H1 (cell line): ENCODE measurements around the gene UNC119B. TPM values are rescaled to one million over a fixed set of nuclear protein-coding genes. Genes with fewer than 3 reads are reported as not detected.

Experiments
- CTCF ChIA-PET: fragments of 300-600 bp; sonication (Branson Sonifier 250); formaldehyde crosslinking; loops from one replicate; lab custom pipeline; 2021; ENCODE audit not compliant: partially characterized antibody; lab: Charles Lee
- POLR2A ChIA-PET: fragments of 300-600 bp; sonication (Branson Sonifier 250); formaldehyde crosslinking; loops from one replicate; lab custom pipeline; 2021; ENCODE audit warnings: inconsistent platforms; ENCODE audit not compliant: partially characterized antibody; lab: Charles Lee
- DNase-seq, 2 experiments: peaks; one replicate each; pipeline versions ENCODE4 v3.0.0 to v3.0.0-alpha.2; 2010 to 2022; ENCODE audit warnings: low spot score in 2 of 2, low read depth in 1 of 2, mixed read lengths in 1 of 2
- FAIRE-seq: peaks from 2 replicates; lab custom pipeline; 2011; peaks lifted over from hg19 to GRCh38; lab: Jason Lieb, UNC
- H2AFZ ChIP-seq: 2 replicates; pipeline ENCODE4 v1.8.1; 2012; ENCODE audit warnings: low read length, inconsistent platforms
- H2AK5ac ChIP-seq: 2 replicates; pipeline ENCODE4 v1.6.1; 2013; ENCODE audit warnings: low read depth, low read length
- H2BK120ac ChIP-seq: replicated peaks from 2 replicates; pipeline ENCODE3; 2013; ENCODE audit warnings: low read depth, low read length, inconsistent platforms
- H2BK12ac ChIP-seq: 2 replicates; pipeline ENCODE4 v1.6.1; 2013; ENCODE audit warnings: low read depth, low read length
- H2BK15ac ChIP-seq: 2 replicates; pipeline ENCODE4 v1.6.1; 2013; ENCODE audit warnings: low read length
- H2BK20ac ChIP-seq: 2 replicates; pipeline ENCODE4 v1.6.1; 2013; ENCODE audit warnings: low read length
- H2BK5ac ChIP-seq: 2 replicates; pipeline ENCODE4 v1.6.1; 2013; ENCODE audit warnings: low read depth, low read length
- H3K14ac ChIP-seq: 2 replicates; pipeline ENCODE4 v1.6.1; 2013; ENCODE audit warnings: inconsistent platforms; ENCODE audit not compliant: insufficient read length
- H3K18ac ChIP-seq: 2 replicates; pipeline ENCODE4 v1.6.1; 2013; ENCODE audit warnings: low read length; ENCODE audit errors: extremely low read depth
- H3K23ac ChIP-seq: 2 replicates; pipeline ENCODE4 v1.6.1; 2013; ENCODE audit warnings: inconsistent platforms; ENCODE audit not compliant: insufficient read length
- H3K23me2 ChIP-seq: 2 replicates; pipeline ENCODE4 v1.6.1; 2013; ENCODE audit warnings: low read depth, low read length
- H3K27ac ChIP-seq: 2 replicates; pipeline ENCODE4 v1.6.1; 2011; ENCODE audit warnings: low read depth, low read length, inconsistent platforms
- H3K27me3 ChIP-seq, 4 experiments: replicated peaks in 1 of 4; 1 replicate in 1 of 4; 2 replicates in 3 of 4; pipeline versions ENCODE4 v1.6.1 to v1.8.1; 2011 to 2013; ENCODE audit warnings: low read length in 3 of 4, mild to moderate bottlenecking in 3 of 4, inconsistent platforms in 2 of 4, mixed read lengths in 2 of 4, moderate library complexity in 1 of 4; ENCODE audit not compliant: control insufficient read depth in 3 of 4, insufficient read depth in 3 of 4; ENCODE audit errors: extremely low read depth in 1 of 4
- H3K36me3 ChIP-seq, 4 experiments: 2 replicates each; pipeline versions ENCODE4 v1.6.1 to v1.8.1; 2011 to 2013; ENCODE audit warnings: mild to moderate bottlenecking in 4 of 4, low read length in 3 of 4, moderate library complexity in 2 of 4, control low read depth in 1 of 4, inconsistent platforms in 1 of 4; ENCODE audit not compliant: insufficient read depth in 4 of 4, control insufficient read depth in 2 of 4
- H3K4ac ChIP-seq: replicated peaks from 2 replicates; pipeline ENCODE3; 2013; ENCODE audit warnings: low read length, low read depth, mixed read lengths, inconsistent platforms; ENCODE audit not compliant: insufficient read length
- H3K4me1 ChIP-seq, 4 experiments: replicated peaks in 1 of 4; 1 replicate in 1 of 4; 2 replicates in 3 of 4; pipeline versions ENCODE4 v1.6.1 to v1.8.1; 2011 to 2013; ENCODE audit warnings: low read length in 3 of 4, inconsistent platforms in 2 of 4, mixed read lengths in 1 of 4; ENCODE audit not compliant: insufficient read depth in 4 of 4, control insufficient read depth in 3 of 4
- H3K4me2 ChIP-seq, 2 experiments: 2 replicates each; pipeline versions ENCODE4 v1.6.1 to v1.8.1; 2011 to 2013; ENCODE audit warnings: low read depth in 2 of 2, low read length in 2 of 2, control low read depth in 1 of 2, inconsistent platforms in 1 of 2, mild to moderate bottlenecking in 1 of 2; ENCODE audit not compliant: insufficient read depth in 1 of 2
- H3K4me3 ChIP-seq, 4 experiments: fragments of 200-600, 300-600 bp in 1 of 4; sonication (generic), shearing (Covaris generic), sonication (Bioruptor Twin) in 1 of 4; 2 replicates each; pipeline versions ENCODE4 v1.5.1 to v1.8.1; 2011 to 2016; ENCODE audit warnings: low read length in 4 of 4, low read depth in 3 of 4, control low read depth in 2 of 4, inconsistent platforms in 2 of 4, mild to moderate bottlenecking in 2 of 4, mixed read lengths in 1 of 4, moderate library complexity in 1 of 4; ENCODE audit not compliant: insufficient read depth in 2 of 4; ENCODE audit errors: extremely low read depth in 1 of 4
- H3K56ac ChIP-seq: replicated peaks from 2 replicates; pipeline ENCODE3; 2013; ENCODE audit warnings: low read depth, mild to moderate bottlenecking, mixed read lengths, low read length, inconsistent platforms; ENCODE audit not compliant: insufficient read length
- H3K79me1 ChIP-seq: 2 replicates; pipeline ENCODE4 v1.6.1; 2013; ENCODE audit warnings: low read depth, low read length, control low read depth
- H3K79me2 ChIP-seq, 2 experiments: 2 replicates each; pipeline versions ENCODE4 v1.6.1 to v1.8.1; 2012 to 2013; ENCODE audit warnings: low read length in 2 of 2, mild to moderate bottlenecking in 2 of 2, inconsistent platforms in 1 of 2; ENCODE audit not compliant: insufficient read depth in 2 of 2, control insufficient read depth in 1 of 2
- H3K9ac ChIP-seq, 4 experiments: replicated peaks in 1 of 4; 1 replicate in 1 of 4; 2 replicates in 3 of 4; pipeline versions ENCODE4 v1.6.1 to v1.8.1; 2011 to 2013; ENCODE audit warnings: low read depth in 3 of 4, low read length in 3 of 4, control low read depth in 2 of 4, mild to moderate bottlenecking in 2 of 4, moderate library complexity in 2 of 4, inconsistent platforms in 1 of 4; ENCODE audit errors: extremely low read depth in 1 of 4
- H3K9me3 ChIP-seq, 2 experiments: 2 replicates each; pipeline versions ENCODE4 v1.6.1 to v1.8.1; 2012 to 2013; ENCODE audit warnings: mild to moderate bottlenecking in 2 of 2, moderate library complexity in 2 of 2, control low read depth in 1 of 2, inconsistent platforms in 1 of 2, low read depth in 1 of 2, low read length in 1 of 2, mixed read lengths in 1 of 2; ENCODE audit not compliant: insufficient read depth in 2 of 2
- H4K20me1 ChIP-seq, 2 experiments: replicated peaks in 1 of 2; 2 replicates each; pipeline versions ENCODE3 to v1.8.1; 2011 to 2013; ENCODE audit warnings: inconsistent platforms in 2 of 2, low read length in 2 of 2, mild to moderate bottlenecking in 1 of 2; ENCODE audit not compliant: insufficient read depth in 2 of 2, control insufficient read depth in 1 of 2
- H4K5ac ChIP-seq: 2 replicates; pipeline ENCODE4 v1.6.1; 2013; ENCODE audit warnings: low read length, low read depth, mixed read lengths, inconsistent platforms; ENCODE audit not compliant: insufficient read length
- H4K8ac ChIP-seq: 2 replicates; pipeline ENCODE4 v1.8.0; 2013; ENCODE audit warnings: mild to moderate bottlenecking, moderate library complexity, low read length, inconsistent platforms; ENCODE audit not compliant: insufficient read depth; ENCODE audit errors: extremely low read depth
- H4K91ac ChIP-seq: replicated peaks from 2 replicates; pipeline ENCODE3; 2013; ENCODE audit warnings: low read length, mixed read lengths, inconsistent platforms; ENCODE audit not compliant: insufficient read length
- MAFK ChIP-seq: IDR thresholded peaks from 2 replicates; pipeline ENCODE4 v1.6.1; 2012; ENCODE audit warnings: low read depth, mild to moderate bottlenecking, improper control_type of control experiment, low read length
- WGBS, 2 experiments: shearing (Covaris generic) in 1 of 2; methylation state at CpG; one replicate each; pipeline versions ENCODE4 v1.1.6 to v1.1.7; 2013 to 2015; ENCODE audit warnings: low lambda C conversion rate in 2 of 2, mixed read lengths in 2 of 2, inconsistent platforms in 1 of 2, low coverage in 1 of 2, missing lambda C conversion rate in 1 of 2; ENCODE audit not compliant: insufficient replicate concordance in 2 of 2, insufficient coverage in 1 of 2, insufficient read length in 1 of 2; ENCODE audit errors: extremely low coverage in 1 of 2, missing lambda C conversion rate in 1 of 2; 5-methylcytosine and 5-hydroxymethylcytosine counted together
- polyA plus RNA-seq, 7 experiments: library from polyadenylated mRNA; depleted of rRNA in 3 of 7; stranded (reverse) in 5 of 7; unstranded in 2 of 7; fragments of >200 nt in 5 of 7; fragments of 200-250 nt in 2 of 7; gene quantifications; 1 replicate in 5 of 7; 2 replicates in 1 of 7; 4 replicates in 1 of 7; pipeline versions ENCODE4 v1.2.1 to v1.2.3, GENCODE V29; 2011 to 2013; ENCODE audit warnings: missing spikeins in 2 of 7, mixed read lengths in 2 of 7
- total RNA-seq: library from RNA; stranded (reverse); fragmentation: NEBNext Ultra II Directional; extraction: Animal tissue kit (Norgen Biotek cat#: 25700); gene quantifications from 2 replicates; pipeline ENCODE4 v1.2.1, GENCODE V29; 2021

Gene UNC119B
- total and polyA plus RNA-seq, 2 of the 8 experiments (the other 6 are each of a cell fraction or from before 2014, with no cell fraction given), result 40.5 to 50.1 TPM

GRCh38 chr12:120734210-120734609 is 24.0 kb downstream of the UNC119B start:
- DNase-seq (no peak), FAIRE-seq (no peak)
- no peak overlapping the region for H3K4me3 ChIP-seq
- H3K23ac ChIP-seq, result no peak overlapping the region
- H2BK5ac ChIP-seq, result no peak overlapping the region
- H3K56ac ChIP-seq, result no peak overlapping the region
- no peak overlapping the region for H2BK15ac ChIP-seq
- no peaks in the 10 kb centered on the region for H3K79me1 ChIP-seq
- H3K36me3 ChIP-seq, result no peaks in the 10 kb centered on the region; a peak in 1 of 8 replicates
- ChIA-PET POLR2A (interaction anchor here (0.9 to 1.0 kb wide), 2 partner anchors 14 to 85 kb away, joined by 3 read pairs; no protein-coding TSS in a partner anchor), CTCF (interaction anchor here (0.8 to 1.1 kb wide), 3 partner anchors 19 to 151 kb away, joined by 3 read pairs; no protein-coding TSS in a partner anchor)
- no peak overlapping the region for H3K27ac ChIP-seq
- H3K18ac ChIP-seq, result no peak overlapping the region
- no peak overlapping the region for H3K4me2 ChIP-seq
- no peaks in the 10 kb centered on the region for H4K20me1 ChIP-seq
- no peak overlapping the region for H2AFZ ChIP-seq
- TF ChIP-seq MAFK, result no peak
- WGBS, 2 experiments, result 88% methylated on average over 10 of the region's 10 CpGs; no CpG with 5 or more reads in 1 of the 2 experiments
- no peaks in the 10 kb centered on the region for H3K23me2 ChIP-seq
- H2BK12ac ChIP-seq, result no peak overlapping the region
- H3K79me2 ChIP-seq, result no peaks in the 10 kb centered on the region
- no peak overlapping the region for H2BK20ac ChIP-seq
- no peak overlapping the region for H3K9ac ChIP-seq
- H3K4ac ChIP-seq, result no peak overlapping the region
- no peak overlapping the region for H4K8ac ChIP-seq
- H3K9me3 ChIP-seq, result no peaks in the 10 kb centered on the region; a peak in 1 of 4 replicates
- H2BK120ac ChIP-seq, result no peak overlapping the region
- H3K14ac ChIP-seq, result no peak overlapping the region
- no peak overlapping the region for H2AK5ac ChIP-seq
- no peaks in the 10 kb centered on the region for H3K4me1 ChIP-seq
- H4K5ac ChIP-seq, result no peak overlapping the region
- H3K27me3 ChIP-seq, result no peaks in the 10 kb centered on the region
- no peak overlapping the region for H4K91ac ChIP-seq
